Neural progenitor cell (in vitro differentiated cells): ENCODE data around the gene CALN1.

Source experiments
- EZH2 ChIP-seq: fragments of 200-600 bp; sonication (generic); IDR thresholded peaks from 2 replicates; pipeline ENCODE4 v1.6.1; 2017; ENCODE audit warnings: antibody characterized with exemption, mild to moderate bottlenecking, moderate library complexity
- TF ChIP-seq, protein P1 (sequence below): fragments of 200-600 bp; sonication (generic); IDR thresholded peaks from 2 replicates; pipeline ENCODE4 v1.5.1; 2017; ENCODE audit warnings: antibody characterized with exemption, mild to moderate bottlenecking

DNA sequence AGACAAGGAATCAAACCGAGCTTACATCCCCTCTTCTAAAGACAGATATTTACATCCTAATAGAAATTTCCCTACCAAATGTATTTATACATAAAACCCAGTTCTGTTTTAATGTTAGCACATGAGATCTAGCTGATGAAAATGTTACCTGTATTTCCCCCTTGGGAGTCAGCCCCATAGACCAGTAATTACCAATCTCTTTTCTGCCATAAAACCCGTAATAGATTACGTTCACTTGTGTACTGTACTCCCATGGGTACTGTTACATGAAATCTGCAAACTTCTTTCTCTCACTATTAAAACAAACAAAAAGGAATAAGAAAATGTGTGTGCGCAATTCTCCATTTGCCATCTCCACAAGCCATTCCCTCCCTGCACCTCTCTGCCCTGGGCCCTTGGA lies 450.9 kb downstream of the CALN1 start:
- TF ChIP-seq, protein P1, sequence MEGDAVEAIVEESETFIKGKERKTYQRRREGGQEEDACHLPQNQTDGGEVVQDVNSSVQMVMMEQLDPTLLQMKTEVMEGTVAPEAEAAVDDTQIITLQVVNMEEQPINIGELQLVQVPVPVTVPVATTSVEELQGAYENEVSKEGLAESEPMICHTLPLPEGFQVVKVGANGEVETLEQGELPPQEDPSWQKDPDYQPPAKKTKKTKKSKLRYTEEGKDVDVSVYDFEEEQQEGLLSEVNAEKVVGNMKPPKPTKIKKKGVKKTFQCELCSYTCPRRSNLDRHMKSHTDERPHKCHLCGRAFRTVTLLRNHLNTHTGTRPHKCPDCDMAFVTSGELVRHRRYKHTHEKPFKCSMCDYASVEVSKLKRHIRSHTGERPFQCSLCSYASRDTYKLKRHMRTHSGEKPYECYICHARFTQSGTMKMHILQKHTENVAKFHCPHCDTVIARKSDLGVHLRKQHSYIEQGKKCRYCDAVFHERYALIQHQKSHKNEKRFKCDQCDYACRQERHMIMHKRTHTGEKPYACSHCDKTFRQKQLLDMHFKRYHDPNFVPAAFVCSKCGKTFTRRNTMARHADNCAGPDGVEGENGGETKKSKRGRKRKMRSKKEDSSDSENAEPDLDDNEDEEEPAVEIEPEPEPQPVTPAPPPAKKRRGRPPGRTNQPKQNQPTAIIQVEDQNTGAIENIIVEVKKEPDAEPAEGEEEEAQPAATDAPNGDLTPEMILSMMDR = no peak
- no peak for TF ChIP-seq EZH2
